NCI-H460 (cell line): ENCODE measurements around the gene TIMD4. TPM values are rescaled to one million over a fixed set of nuclear protein-coding genes. Genes with fewer than 3 reads are reported as not detected.

Experiments
- total RNA-seq: library from RNA; depleted of rRNA; stranded (reverse); fragments of >200 nt; shearing (Covaris generic); gene quantifications from 2 replicates; pipeline ENCODE4 v1.2.3, GENCODE V29; 2014; rRNA removed

Gene TIMD4
- total RNA-seq, 1 experiment from 2014 or later = not detected

Other genes with a start within 250 kb of the TIMD4 start
- gene PPP1R2B, start 112.9 kb downstream of the TIMD4 start, total RNA-seq = not detected in 2 replicates
- not detected in 2 replicates for gene HAVCR1, start 95.9 kb upstream of the TIMD4 start, total RNA-seq
- not detected in 2 replicates for gene HAVCR2, start 145.8 kb upstream of the TIMD4 start, total RNA-seq
- 17.7 and 20.9 TPM in 2 replicates for gene MED7, start 179.6 kb upstream of the TIMD4 start, total RNA-seq
- gene GARIN3, start 203.0 kb upstream of the TIMD4 start, total RNA-seq = not detected in 2 replicates
- gene ITK, start 217.6 kb upstream of the TIMD4 start, total RNA-seq = 0.07 and 0.46 TPM in 2 replicates